ENCODE measurements around the gene HS3ST6. TPM values are rescaled to one million over a fixed set of nuclear protein-coding genes. Genes with fewer than 3 reads are reported as not detected.

Gene HS3ST6
- total RNA-seq, 6 experiments from 2014 or later = not detected

DNA sequence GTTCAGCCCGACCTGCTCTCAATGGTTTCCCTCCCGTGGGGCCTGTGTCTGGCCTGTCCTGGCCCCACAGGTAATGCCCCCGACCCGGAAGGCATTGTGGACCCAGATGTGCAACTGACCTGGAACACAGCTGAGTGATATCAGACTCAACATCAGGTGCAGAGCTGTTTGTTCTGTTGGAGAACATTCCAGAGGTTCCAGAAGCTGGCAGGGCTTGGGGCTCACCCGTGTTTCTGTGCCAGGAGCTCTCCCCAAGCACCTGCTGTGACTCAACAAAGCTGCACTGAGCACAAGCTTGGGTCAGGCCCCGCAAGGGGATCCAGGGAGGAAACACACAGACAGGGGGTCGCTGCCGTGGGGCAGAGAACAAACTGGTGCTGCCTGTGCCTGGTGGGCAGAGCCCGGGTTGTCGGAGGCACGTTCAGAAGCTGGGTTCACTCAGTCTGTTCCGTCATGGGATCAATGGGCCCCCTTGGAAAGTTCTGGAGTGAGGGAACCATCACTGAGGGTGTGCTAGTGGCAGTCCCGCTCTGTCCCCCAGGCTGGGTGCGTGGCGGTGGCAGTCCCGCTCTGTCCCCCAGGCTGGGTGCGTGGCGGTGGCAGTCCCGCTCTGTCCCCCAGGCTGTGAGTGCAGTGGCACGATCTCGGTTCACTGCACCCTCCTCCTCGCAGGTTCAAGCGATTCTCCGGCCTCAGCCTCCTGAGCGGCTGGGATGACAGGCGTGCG lies 22.1 kb downstream of the HS3ST6 start:
- no peaks in the 10 kb centered on the region for H3K4me1 Mint-ChIP-seq (ENCODE audit: low read depth)
- peaks cover 46% of the 10 kb centered on the region for H3K27me3 Mint-ChIP-seq (ENCODE audit: insufficient read depth)
- no peak overlapping the region for H3K27ac Mint-ChIP-seq
- no peaks in the 10 kb centered on the region for H3K9me3 Mint-ChIP-seq
- no peak overlapping the region for H3K4me3 Mint-ChIP-seq
- H3K36me3 Mint-ChIP-seq (ENCODE audit: low read depth) = no peaks in the 10 kb centered on the region
- TF ChIP-seq, protein P1, sequence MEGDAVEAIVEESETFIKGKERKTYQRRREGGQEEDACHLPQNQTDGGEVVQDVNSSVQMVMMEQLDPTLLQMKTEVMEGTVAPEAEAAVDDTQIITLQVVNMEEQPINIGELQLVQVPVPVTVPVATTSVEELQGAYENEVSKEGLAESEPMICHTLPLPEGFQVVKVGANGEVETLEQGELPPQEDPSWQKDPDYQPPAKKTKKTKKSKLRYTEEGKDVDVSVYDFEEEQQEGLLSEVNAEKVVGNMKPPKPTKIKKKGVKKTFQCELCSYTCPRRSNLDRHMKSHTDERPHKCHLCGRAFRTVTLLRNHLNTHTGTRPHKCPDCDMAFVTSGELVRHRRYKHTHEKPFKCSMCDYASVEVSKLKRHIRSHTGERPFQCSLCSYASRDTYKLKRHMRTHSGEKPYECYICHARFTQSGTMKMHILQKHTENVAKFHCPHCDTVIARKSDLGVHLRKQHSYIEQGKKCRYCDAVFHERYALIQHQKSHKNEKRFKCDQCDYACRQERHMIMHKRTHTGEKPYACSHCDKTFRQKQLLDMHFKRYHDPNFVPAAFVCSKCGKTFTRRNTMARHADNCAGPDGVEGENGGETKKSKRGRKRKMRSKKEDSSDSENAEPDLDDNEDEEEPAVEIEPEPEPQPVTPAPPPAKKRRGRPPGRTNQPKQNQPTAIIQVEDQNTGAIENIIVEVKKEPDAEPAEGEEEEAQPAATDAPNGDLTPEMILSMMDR (IDR thresholded peaks at IDR 0.05) = no peak
- no peak for DNase-seq

GRCh38 chr16:1895068-1895467 lies 23.1 kb downstream of the HS3ST6 start:
- DNase-seq = no peak
- H3K4me3 Mint-ChIP-seq = no peak overlapping the region
- TF ChIP-seq, protein P1 (IDR thresholded peaks at IDR 0.05) = no peak
- H3K27ac Mint-ChIP-seq = no peak overlapping the region
- peaks cover 51% of the 10 kb centered on the region for H3K27me3 Mint-ChIP-seq (ENCODE audit: insufficient read depth)
- H3K4me1 Mint-ChIP-seq (ENCODE audit: low read depth) = no peaks in the 10 kb centered on the region
- no peaks in the 10 kb centered on the region for H3K9me3 Mint-ChIP-seq
- H3K36me3 Mint-ChIP-seq (ENCODE audit: low read depth) = no peaks in the 10 kb centered on the region

- DNase-seq = no peak
- Mint-ChIP-seq H3K4me1 (ENCODE audit: low read depth) (no peaks in the 10 kb centered on the region), H3K27ac (no peak overlapping the region), H3K27me3 (ENCODE audit: insufficient read depth) (peaks cover 32% of the 10 kb centered on the region), H3K36me3 (ENCODE audit: low read depth) (no peaks in the 10 kb centered on the region), H3K9me3 (no peaks in the 10 kb centered on the region), H3K4me3 (no peak overlapping the region)
- TF ChIP-seq, protein P1 (IDR thresholded peaks at IDR 0.05) = no peak
Measured at GRCh38 chr16:1890708-1891050, 27.5 kb downstream of the HS3ST6 start.

GRCh38 chr16:1890024-1890707 lies 28.0 kb downstream of the HS3ST6 start:
- Mint-ChIP-seq H3K4me3 (no peak overlapping the region), H3K27ac (no peak overlapping the region), H3K36me3 (ENCODE audit: low read depth) (no peaks in the 10 kb centered on the region), H3K27me3 (ENCODE audit: insufficient read depth) (peaks cover 30% of the 10 kb centered on the region), H3K4me1 (ENCODE audit: low read depth) (no peaks in the 10 kb centered on the region), H3K9me3 (no peaks in the 10 kb centered on the region)
- no peak for DNase-seq
- TF ChIP-seq, protein P1 (IDR thresholded peaks at IDR 0.05) = no peak

DNA sequence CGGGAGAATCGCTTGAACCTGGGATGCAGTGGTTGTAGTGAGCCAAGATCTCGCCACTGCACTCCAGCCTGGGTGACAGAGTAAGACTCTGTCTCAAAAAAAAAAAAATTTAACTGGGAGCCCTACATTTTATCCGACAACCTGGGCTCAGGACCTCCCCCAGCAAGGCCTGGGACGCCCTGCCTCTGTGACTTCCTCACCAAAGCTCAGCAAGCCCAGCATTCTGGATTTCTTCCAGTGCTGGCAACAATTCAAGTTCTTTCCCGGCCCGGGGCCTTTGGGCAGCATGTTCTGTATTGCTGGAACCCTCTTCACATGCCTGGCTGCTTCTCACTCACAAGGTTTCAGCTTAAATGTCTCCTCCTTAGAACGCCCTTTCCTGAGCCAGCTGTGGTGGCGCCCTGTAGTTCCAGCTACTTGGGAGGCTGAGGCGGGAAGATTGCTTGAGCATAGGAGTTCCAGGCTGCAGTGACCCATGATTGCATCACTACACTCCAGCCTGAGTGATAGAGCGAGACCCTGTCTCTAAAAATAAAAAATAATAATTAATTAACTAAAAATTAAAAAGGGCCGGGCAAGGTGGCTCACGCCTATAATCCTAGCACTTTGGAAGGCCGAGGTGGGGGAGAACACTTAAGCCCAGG lies 30.4 kb downstream of the HS3ST6 start:
- H3K36me3 Mint-ChIP-seq (ENCODE audit: low read depth) = no peaks in the 10 kb centered on the region
- no peak overlapping the region for H3K4me3 Mint-ChIP-seq
- H3K27me3 Mint-ChIP-seq (ENCODE audit: insufficient read depth) = peaks cover 32% of the 10 kb centered on the region
- no peak for DNase-seq
- no peaks in the 10 kb centered on the region for H3K4me1 Mint-ChIP-seq (ENCODE audit: low read depth)
- H3K27ac Mint-ChIP-seq = no peak overlapping the region
- TF ChIP-seq, protein P1 (IDR thresholded peaks at IDR 0.05) = no peak
- H3K9me3 Mint-ChIP-seq = no peaks in the 10 kb centered on the region

Measured in HFFc6 (cell line).